ENCODE data around the gene IRS1.

The IRS1 gene

GRCh38 chr2:226725126-226725860 is 74.3 kb downstream of the IRS1 start:
- TF ChIP-seq, protein P1, sequence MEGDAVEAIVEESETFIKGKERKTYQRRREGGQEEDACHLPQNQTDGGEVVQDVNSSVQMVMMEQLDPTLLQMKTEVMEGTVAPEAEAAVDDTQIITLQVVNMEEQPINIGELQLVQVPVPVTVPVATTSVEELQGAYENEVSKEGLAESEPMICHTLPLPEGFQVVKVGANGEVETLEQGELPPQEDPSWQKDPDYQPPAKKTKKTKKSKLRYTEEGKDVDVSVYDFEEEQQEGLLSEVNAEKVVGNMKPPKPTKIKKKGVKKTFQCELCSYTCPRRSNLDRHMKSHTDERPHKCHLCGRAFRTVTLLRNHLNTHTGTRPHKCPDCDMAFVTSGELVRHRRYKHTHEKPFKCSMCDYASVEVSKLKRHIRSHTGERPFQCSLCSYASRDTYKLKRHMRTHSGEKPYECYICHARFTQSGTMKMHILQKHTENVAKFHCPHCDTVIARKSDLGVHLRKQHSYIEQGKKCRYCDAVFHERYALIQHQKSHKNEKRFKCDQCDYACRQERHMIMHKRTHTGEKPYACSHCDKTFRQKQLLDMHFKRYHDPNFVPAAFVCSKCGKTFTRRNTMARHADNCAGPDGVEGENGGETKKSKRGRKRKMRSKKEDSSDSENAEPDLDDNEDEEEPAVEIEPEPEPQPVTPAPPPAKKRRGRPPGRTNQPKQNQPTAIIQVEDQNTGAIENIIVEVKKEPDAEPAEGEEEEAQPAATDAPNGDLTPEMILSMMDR (IDR thresholded peaks at IDR 0.05; ENCODE audit: control insufficient read depth, insufficient read depth, low read depth, low read length, missing control alignments), result no peak
- H3K4me3 ChIP-seq (ENCODE audit: control insufficient read depth, low read depth, low read length), result no peak overlapping the region
- no peak for DNase-seq (ENCODE audit: low read depth)

DNA sequence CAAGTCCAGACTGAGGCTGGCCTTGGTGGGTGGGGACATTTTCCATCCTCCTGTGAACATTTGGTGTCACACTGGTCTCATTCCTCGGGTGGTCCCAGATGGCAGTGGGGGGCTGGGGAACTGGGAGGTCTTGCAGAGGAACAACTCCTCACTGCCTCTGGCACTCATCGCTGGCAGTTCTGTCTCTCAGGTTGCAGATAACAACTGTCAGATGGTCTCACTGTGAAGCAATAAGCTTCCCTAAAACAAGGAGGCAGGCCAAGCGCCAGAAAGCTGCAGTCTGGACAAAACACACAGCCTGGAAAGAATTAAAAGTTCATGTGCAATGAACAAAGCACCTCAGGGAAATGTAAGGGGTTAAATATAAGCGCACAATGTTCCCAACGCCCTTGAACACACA is 78.1 kb downstream of the IRS1 start:
- TF ChIP-seq, protein P1 (IDR thresholded peaks at IDR 0.05; ENCODE audit: control insufficient read depth, insufficient read depth, low read depth, low read length, missing control alignments), result no peak
- no peak for DNase-seq (ENCODE audit: low read depth)
- H3K4me3 ChIP-seq (ENCODE audit: control insufficient read depth, low read depth, low read length), result no peak overlapping the region

DNA sequence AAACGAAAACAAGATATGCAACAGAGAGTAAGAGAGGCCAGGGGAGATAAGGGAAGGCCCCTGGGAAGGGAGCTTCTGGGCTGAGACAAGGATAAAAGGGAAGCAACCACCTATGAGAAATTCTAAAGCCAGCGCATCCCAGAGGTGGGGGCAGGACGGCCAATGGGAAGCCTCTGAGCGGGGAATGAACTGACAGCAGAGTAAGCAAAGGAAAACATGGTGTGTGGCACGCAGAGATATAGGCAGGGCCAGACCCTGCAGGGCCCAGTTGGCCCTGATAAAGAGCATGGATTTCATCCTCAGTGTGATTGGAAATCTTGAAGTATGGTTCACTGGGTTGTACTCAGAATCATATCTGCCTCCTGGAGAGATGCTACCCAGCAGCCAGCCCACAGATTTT is 78.7 kb downstream of the IRS1 start:
- H3K4me3 ChIP-seq (ENCODE audit: control insufficient read depth, low read depth, low read length), result no peak overlapping the region
- no peak for DNase-seq (ENCODE audit: low read depth)
- TF ChIP-seq, protein P1 (IDR thresholded peaks at IDR 0.05; ENCODE audit: control insufficient read depth, insufficient read depth, low read depth, low read length, missing control alignments), result no peak

DNA sequence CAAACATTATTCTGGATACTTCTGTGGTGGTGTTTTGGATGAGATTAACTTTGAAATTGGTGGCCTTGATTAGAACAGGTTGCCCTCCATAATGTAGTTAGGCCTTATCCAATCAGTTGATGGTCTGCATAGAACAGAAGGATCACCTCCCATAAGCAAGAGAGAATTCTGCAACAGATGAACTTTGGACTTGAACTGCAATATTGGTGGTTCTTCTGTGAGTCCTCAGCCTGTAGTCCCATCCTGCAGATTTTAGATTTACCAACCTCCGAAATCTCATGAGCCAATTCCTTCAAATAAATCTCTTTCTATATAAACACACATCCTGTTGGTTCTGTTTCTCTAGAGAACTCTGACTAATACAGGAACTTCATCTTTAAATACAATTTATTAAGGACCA is 81.9 kb downstream of the IRS1 start:
- H3K4me3 ChIP-seq (ENCODE audit: control insufficient read depth, low read depth, low read length), result no peak overlapping the region
- TF ChIP-seq, protein P1 (IDR thresholded peaks at IDR 0.05; ENCODE audit: control insufficient read depth, insufficient read depth, low read depth, low read length, missing control alignments), result no peak
- no peak for DNase-seq (ENCODE audit: low read depth)

- TF ChIP-seq, protein P1 (IDR thresholded peaks at IDR 0.05; ENCODE audit: control insufficient read depth, insufficient read depth, low read depth, low read length, missing control alignments), result no peak
- DNase-seq (ENCODE audit: low read depth), result no peak
- no peak overlapping the region for H3K4me3 ChIP-seq (ENCODE audit: control insufficient read depth, low read depth, low read length)
These were observed 83.5 kb downstream of the IRS1 start for GRCh38 chr2:226716126-226716525.

DNA sequence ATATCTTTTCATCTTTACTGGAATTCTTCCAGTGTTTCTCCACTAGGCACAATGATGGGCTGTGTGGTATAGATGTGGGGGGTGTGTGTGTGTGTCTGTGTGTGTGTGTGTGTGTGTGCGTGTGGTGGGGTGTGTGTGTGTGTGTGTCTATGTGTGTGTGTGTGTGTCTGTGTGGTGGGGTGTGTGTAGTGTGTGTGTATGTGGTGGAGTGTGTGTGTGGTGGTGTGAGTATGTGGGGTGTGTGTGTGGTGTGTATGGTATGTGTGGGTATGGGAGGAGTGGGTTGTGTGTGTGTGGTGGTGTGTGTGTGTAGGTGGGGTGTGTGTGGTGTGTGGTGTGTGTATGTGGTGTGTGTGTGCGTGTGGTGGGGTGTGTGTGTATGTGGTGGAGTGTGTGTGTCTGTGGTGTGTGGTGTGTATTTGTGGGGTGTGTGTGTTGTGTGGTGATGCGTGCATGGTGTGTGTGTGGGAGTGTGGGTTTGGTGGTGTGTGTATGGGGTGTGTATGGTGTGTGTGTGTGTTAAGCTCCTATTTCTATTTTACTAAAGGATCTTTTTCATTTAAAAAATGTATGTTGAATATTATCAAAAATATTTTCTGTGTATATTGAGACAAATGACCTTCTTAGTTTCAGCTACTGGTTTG is 84.2 kb downstream of the IRS1 start:
- H3K4me3 ChIP-seq (ENCODE audit: control insufficient read depth, low read depth, low read length), result no peak overlapping the region
- TF ChIP-seq, protein P1 (IDR thresholded peaks at IDR 0.05; ENCODE audit: control insufficient read depth, insufficient read depth, low read depth, low read length, missing control alignments), result no peak
- no peak for DNase-seq (ENCODE audit: low read depth)
